Pulmonary artery endothelial cell (primary cell): Measurements from ENCODE around the gene NDST1. TPM values are rescaled to one million over a fixed set of nuclear protein-coding genes. Genes with fewer than 3 reads are reported as not detected.

ENCODE experiments used
- DNase-seq: peaks from one replicate; pipeline ENCODE4 v3.0.0-alpha.2; 2011; ENCODE audit warnings: low read depth, low spot score
- total RNA-seq: library from RNA; depleted of rRNA; stranded (reverse); fragments of >200 nt; gene quantifications from 2 replicates; pipeline ENCODE4 v1.2.3, GENCODE V29; 2014

The NDST1 gene
- total RNA-seq, 1 donor from 2014 or later = 51.9 TPM

- no peak for DNase-seq
Observed at GRCh38 chr5:150488519-150489359, 19.2 kb upstream of the NDST1 start.

- no peak for DNase-seq
Observed at GRCh38 chr5:150489360-150490295, 18.3 kb upstream of the NDST1 start.

- no peak for DNase-seq
Observed at GRCh38 chr5:150490296-150490669, 17.6 kb upstream of the NDST1 start.

GRCh38 chr5:150490754-150491153, 17.2 kb upstream of the NDST1 start:
- DNase-seq = no peak

- DNase-seq = no peak
Observed at GRCh38 chr5:150491876-150492275, 16.1 kb upstream of the NDST1 start.

GRCh38 chr5:150492621-150493020, 15.3 kb upstream of the NDST1 start:
- no peak for DNase-seq

GRCh38 chr5:150496098-150496497, 11.8 kb upstream of the NDST1 start:
- DNase-seq = no peak

- no peak for DNase-seq
Observed at GRCh38 chr5:150496534-150496933, 11.4 kb upstream of the NDST1 start.

GRCh38 chr5:150497274-150497988, 10.5 kb upstream of the NDST1 start:
- peak; percentile 77 for DNase-seq

GRCh38 chr5:150497989-150498317, 10.0 kb upstream of the NDST1 start:
- no peak for DNase-seq

GRCh38 chr5:150498501-150498900, 9.4 kb upstream of the NDST1 start:
- no peak for DNase-seq

GRCh38 chr5:150498971-150499370, 9.0 kb upstream of the NDST1 start:
- DNase-seq = no peak

- DNase-seq = no peak
Observed at GRCh38 chr5:150499437-150499956, 8.4 kb upstream of the NDST1 start.

GRCh38 chr5:150500328-150500841, 7.5 kb upstream of the NDST1 start:
- no peak for DNase-seq

- DNase-seq = no peak
Observed at GRCh38 chr5:150500905-150501304, 7.0 kb upstream of the NDST1 start.

GRCh38 chr5:150502106-150502505, 5.8 kb upstream of the NDST1 start:
- no peak for DNase-seq

- no peak for DNase-seq
Observed at GRCh38 chr5:150502847-150503246, 5.1 kb upstream of the NDST1 start.

GRCh38 chr5:150503386-150503785, 4.5 kb upstream of the NDST1 start:
- no peak for DNase-seq

GRCh38 chr5:150503977-150504620, 3.8 kb upstream of the NDST1 start:
- no peak for DNase-seq

- DNase-seq = no peak
Observed at GRCh38 chr5:150505041-150505511, 2.9 kb upstream of the NDST1 start.

GRCh38 chr5:150505816-150506215, 2.1 kb upstream of the NDST1 start:
- DNase-seq = no peak
